Mesenchymal stem cell (in vitro differentiated cells and primary cell): ENCODE measurements around the gene LYSMD4.
A peak's percentile ranks its signal among the peaks of the same experiment; 100 is the strongest.

Source experiments
- DNase-seq: peaks from one replicate; pipeline ENCODE4 v3.0.0-alpha.2; 2013
- H2AFZ ChIP-seq: one replicate; pipeline ENCODE4 v1.6.1; 2013; ENCODE audit warnings: low read depth, mild to moderate bottlenecking, control low read depth, inconsistent platforms, low read length, moderate library complexity
- H2AK5ac ChIP-seq: 2 replicates; pipeline ENCODE4 v1.6.1; 2013; ENCODE audit warnings: low read length, moderate library complexity, mild to moderate bottlenecking, inconsistent platforms; ENCODE audit not compliant: severe bottlenecking
- H2BK120ac ChIP-seq: one replicate; pipeline ENCODE4 v1.6.1; 2013; ENCODE audit warnings: low read depth, mild to moderate bottlenecking, inconsistent platforms, low read length, moderate library complexity
- H2BK12ac ChIP-seq, 2 experiments: one replicate each; pipeline ENCODE4 v1.6.1; 2013; ENCODE audit warnings: inconsistent platforms in 2 of 2, low read length in 2 of 2, mild to moderate bottlenecking in 2 of 2, moderate library complexity in 2 of 2, control low read depth in 1 of 2
- H2BK15ac ChIP-seq: one replicate; pipeline ENCODE4 v1.6.1; 2013; ENCODE audit warnings: mild to moderate bottlenecking, low read depth, inconsistent platforms; ENCODE audit not compliant: poor library complexity, severe bottlenecking
- H2BK5ac ChIP-seq: 2 replicates; pipeline ENCODE4 v1.6.1; 2013; ENCODE audit warnings: low read depth, mild to moderate bottlenecking, low read length, control low read depth, inconsistent platforms; ENCODE audit not compliant: poor library complexity, severe bottlenecking
- H3K14ac ChIP-seq, 2 experiments: one replicate each; pipeline ENCODE4 v1.6.1; 2013; ENCODE audit warnings: inconsistent platforms in 2 of 2, low read length in 2 of 2, control low read depth in 1 of 2, mild to moderate bottlenecking in 1 of 2, moderate library complexity in 1 of 2
- H3K18ac ChIP-seq, 2 experiments: one replicate each; pipeline ENCODE4 v1.6.1; 2013; ENCODE audit warnings: inconsistent platforms in 2 of 2, low read length in 2 of 2, control low read depth in 1 of 2, low read depth in 1 of 2, mild to moderate bottlenecking in 1 of 2
- H3K23ac ChIP-seq, 2 experiments: one replicate each; pipeline ENCODE4 v1.6.1; 2013; ENCODE audit warnings: inconsistent platforms in 2 of 2, low read length in 2 of 2, mild to moderate bottlenecking in 2 of 2, moderate library complexity in 2 of 2, control low read depth in 1 of 2
- H3K27ac ChIP-seq: 2 replicates; pipeline ENCODE4 v1.5.1; 2013; ENCODE audit warnings: mild to moderate bottlenecking, moderate library complexity, low read length, control low read depth, inconsistent platforms; ENCODE audit not compliant: poor library complexity, severe bottlenecking
- H3K27me3 ChIP-seq, 2 experiments: 2 replicates each; pipeline versions ENCODE4 v1.6.1 to v1.7.0; 2013; ENCODE audit warnings: low read length in 2 of 2, mild to moderate bottlenecking in 2 of 2, moderate library complexity in 2 of 2, control low read depth in 1 of 2, inconsistent platforms in 1 of 2; ENCODE audit not compliant: control insufficient read depth in 1 of 2, insufficient read depth in 1 of 2
- H3K36me3 ChIP-seq, 2 experiments: 2 replicates each; pipeline versions ENCODE4 v1.6.1 to v1.7.0; 2013; ENCODE audit warnings: low read length in 2 of 2, control low read depth in 1 of 2, inconsistent platforms in 1 of 2, low read depth in 1 of 2, mild to moderate bottlenecking in 1 of 2; ENCODE audit not compliant: insufficient read depth in 2 of 2, control insufficient read depth in 1 of 2
- H3K4ac ChIP-seq, 2 experiments: one replicate each; pipeline ENCODE4 v1.6.1; 2013; ENCODE audit warnings: inconsistent platforms in 2 of 2, low read length in 2 of 2, mild to moderate bottlenecking in 2 of 2, moderate library complexity in 2 of 2, control low read depth in 1 of 2, low read depth in 1 of 2
- H3K4me1 ChIP-seq: 2 replicates; pipeline ENCODE4 v1.6.1; 2013; ENCODE audit warnings: low read depth, low read length, control low read depth; ENCODE audit not compliant: control insufficient read depth, insufficient read depth
- H3K4me2 ChIP-seq: 2 replicates; pipeline ENCODE4 v1.6.1; 2013; ENCODE audit warnings: low read length, mild to moderate bottlenecking, inconsistent platforms; ENCODE audit not compliant: poor library complexity, severe bottlenecking
- H3K4me3 ChIP-seq, 2 experiments: 2 replicates each; pipeline versions ENCODE4 v1.5.1 to v1.7.0; 2013; ENCODE audit warnings: low read length in 2 of 2, mild to moderate bottlenecking in 2 of 2, control low read depth in 1 of 2, low read depth in 1 of 2; ENCODE audit not compliant: insufficient read depth in 1 of 2
- H3K79me1 ChIP-seq: replicated peaks from 2 replicates; pipeline ENCODE4 v1.6.1; 2013; ENCODE audit warnings: mild to moderate bottlenecking, control low read depth, low read length, inconsistent platforms; ENCODE audit not compliant: poor library complexity, severe bottlenecking
- H3K9ac ChIP-seq: 2 replicates; pipeline ENCODE4 v1.7.0; 2013; ENCODE audit warnings: mild to moderate bottlenecking, low read length, moderate library complexity
- H3K9me3 ChIP-seq: 2 replicates; pipeline ENCODE4 v1.7.0; 2013; ENCODE audit warnings: mild to moderate bottlenecking, low read length; ENCODE audit not compliant: control insufficient read depth
- H4K8ac ChIP-seq: one replicate; pipeline ENCODE4 v1.6.1; 2013; ENCODE audit warnings: inconsistent platforms, mild to moderate bottlenecking, low read length, moderate library complexity
- H4K91ac ChIP-seq: one replicate; pipeline ENCODE4 v1.6.1; 2013; ENCODE audit warnings: mild to moderate bottlenecking, low read length, inconsistent platforms
- WGBS: methylation state at CpG from one replicate; pipeline ENCODE4 v1.1.7; 2013; ENCODE audit warnings: mixed read lengths; 5-methylcytosine and 5-hydroxymethylcytosine counted together

The LYSMD4 gene

GRCh38 chr15:99719096-99719541, 14.1 kb downstream of the LYSMD4 start:
- peak; percentile 84 for DNase-seq
- Histone ChIP-seq H3K79me1 (peaks cover 14% of the 10 kb centered on the region), H3K4me1 (peaks cover 4% of the 10 kb centered on the region), H2BK15ac (no peak overlapping the region), H2AK5ac (no peak overlapping the region), H3K23ac (no peak overlapping the region), H3K9ac (no peak overlapping the region), H2AFZ (no peak overlapping the region), H3K27me3 (no peaks in the 10 kb centered on the region), H4K8ac (no peak overlapping the region), H3K4ac (no peak overlapping the region), H3K14ac (no peak overlapping the region), H2BK12ac (no peak overlapping the region), H3K9me3 (no peaks in the 10 kb centered on the region), H3K36me3 (peaks cover 13 to 33% of the 10 kb centered on the region in 2 experiments), H4K91ac (no peak overlapping the region), H3K4me2 (no peak overlapping the region), H2BK5ac (no peak overlapping the region), H3K18ac (no peak overlapping the region), H2BK120ac (no peak overlapping the region), H3K4me3 (peak overlapping the region in 1 of 2 experiments; percentile 69), H3K27ac (no peak overlapping the region)
- WGBS = 67% methylated on average over 3 of the region's 5 CpGs

DNA sequence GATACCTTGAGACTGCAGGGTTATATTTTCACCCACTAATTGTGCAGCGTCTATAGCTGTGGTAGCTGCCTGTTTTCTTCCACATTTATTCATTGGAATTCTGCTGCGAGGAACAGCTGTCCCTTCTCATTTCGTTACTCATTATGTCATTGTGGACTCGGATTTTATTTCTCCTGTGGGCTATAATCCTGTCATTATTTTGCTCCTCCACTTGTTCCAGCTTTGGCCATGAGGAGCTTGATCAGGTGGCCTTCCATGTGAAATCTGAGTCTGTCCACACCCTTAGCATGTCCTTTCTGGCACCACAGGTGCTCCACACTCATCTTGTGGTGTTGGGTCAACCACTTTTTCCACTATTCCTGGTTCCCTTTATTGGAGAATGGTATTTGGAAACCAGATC, 14.8 kb downstream of the LYSMD4 start:
- Histone ChIP-seq H3K9ac (no peak overlapping the region), H2BK5ac (no peak overlapping the region), H3K27me3 (no peaks in the 10 kb centered on the region), H3K4ac (no peak overlapping the region), H3K4me2 (no peak overlapping the region), H3K79me1 (peaks cover 14% of the 10 kb centered on the region), H3K4me1 (peaks cover 4% of the 10 kb centered on the region), H3K9me3 (no peaks in the 10 kb centered on the region), H4K8ac (no peak overlapping the region), H3K14ac (no peak overlapping the region), H3K27ac (no peak overlapping the region), H2BK12ac (no peak overlapping the region), H2AFZ (no peak overlapping the region), H2BK120ac (no peak overlapping the region), H3K23ac (no peak overlapping the region), H2BK15ac (no peak overlapping the region), H4K91ac (no peak overlapping the region), H2AK5ac (no peak overlapping the region), H3K18ac (no peak overlapping the region), H3K4me3 (peak overlapping the region in 1 of 2 experiments; percentile 69), H3K36me3 (peaks cover 13 to 34% of the 10 kb centered on the region in 2 experiments)
- WGBS = 87% methylated on average over 4 of the region's 4 CpGs
- DNase-seq = no peak

DNA sequence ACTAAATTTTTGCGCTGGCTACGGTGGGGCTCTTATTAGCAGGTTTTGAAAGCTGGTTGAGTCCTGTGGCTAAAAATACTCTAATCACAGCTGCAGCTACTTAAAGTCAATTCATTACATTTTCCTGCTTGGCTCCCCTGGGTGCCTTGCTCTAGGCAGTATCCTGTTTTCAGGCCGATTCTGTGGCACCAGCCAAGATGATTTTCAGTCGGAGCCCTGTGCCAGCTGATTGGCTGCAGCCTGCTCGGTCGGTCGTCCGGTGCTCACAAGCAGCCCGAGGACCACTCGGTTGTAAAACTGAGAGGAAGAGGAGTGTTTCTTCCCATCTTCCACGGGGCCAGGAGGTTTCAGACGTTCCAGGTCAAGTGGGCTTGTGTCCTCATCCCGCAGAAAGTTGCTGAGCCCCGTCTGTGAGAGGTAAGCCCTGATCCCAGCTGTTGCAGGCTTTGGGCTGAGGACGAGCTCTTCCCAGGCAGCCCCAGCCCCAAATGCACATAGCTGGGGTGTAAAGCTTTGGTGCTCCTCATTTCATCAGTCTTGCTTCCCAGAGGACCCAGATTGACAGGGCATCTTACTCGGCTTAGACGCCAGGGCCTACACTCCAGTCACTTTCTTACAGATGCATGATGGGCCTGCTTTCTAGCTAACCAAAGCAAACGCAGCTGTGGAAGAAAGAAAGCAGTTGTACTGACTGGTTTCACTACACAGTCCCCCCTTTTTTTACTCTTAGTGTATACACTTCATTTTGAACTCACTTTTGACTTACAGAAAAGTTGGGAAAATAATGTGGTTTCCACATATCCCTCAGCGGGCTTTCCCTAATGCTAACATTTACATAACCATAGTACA, 15.9 kb downstream of the LYSMD4 start:
- Histone ChIP-seq H3K79me1 (peaks cover 16% of the 10 kb centered on the region), H3K18ac (no peak overlapping the region), H3K4me3 (peak overlapping the region in 1 of 2 experiments; percentile 69), H2BK120ac (no peak overlapping the region), H4K91ac (no peak overlapping the region), H2BK15ac (no peak overlapping the region), H3K9ac (peak overlapping the region; percentile 69), H3K4me2 (no peak overlapping the region), H2BK12ac (peak overlapping the region in 1 of 2 experiments; percentile 17), H4K8ac (no peak overlapping the region), H2BK5ac (no peak overlapping the region), H3K4me1 (peaks cover 4% of the 10 kb centered on the region), H3K9me3 (no peaks in the 10 kb centered on the region), H3K23ac (no peak overlapping the region), H3K27me3 (no peaks in the 10 kb centered on the region), H2AK5ac (no peak overlapping the region), H3K14ac (no peak overlapping the region), H3K36me3 (peaks cover 18 to 43% of the 10 kb centered on the region in 2 experiments), H2AFZ (no peak overlapping the region), H3K27ac (no peak overlapping the region), H3K4ac (no peak overlapping the region)
- 77% methylated on average over 19 of the region's 19 CpGs for WGBS
- DNase-seq = no peak

GRCh38 chr15:99716540-99717095, 16.6 kb downstream of the LYSMD4 start:
- H3K27me3 ChIP-seq = no peaks in the 10 kb centered on the region
- peaks cover 25 to 50% of the 10 kb centered on the region in 2 experiments for H3K36me3 ChIP-seq
- no peak overlapping the region for H3K23ac ChIP-seq
- no peak overlapping the region for H3K14ac ChIP-seq
- no peak overlapping the region for H3K4me2 ChIP-seq
- H3K4me1 ChIP-seq = peaks cover 4% of the 10 kb centered on the region
- no peak overlapping the region for H2BK120ac ChIP-seq
- peak overlapping the region; percentile 69 for H3K9ac ChIP-seq
- no peak overlapping the region for H4K8ac ChIP-seq
- no peak overlapping the region for H3K4ac ChIP-seq
- H3K9me3 ChIP-seq = no peaks in the 10 kb centered on the region
- H2BK12ac ChIP-seq = no peak overlapping the region
- no peak overlapping the region for H2AK5ac ChIP-seq
- DNase-seq = no peak
- WGBS = 95% methylated on average over 10 of the region's 10 CpGs
- H2BK5ac ChIP-seq = no peak overlapping the region
- no peak overlapping the region for H2AFZ ChIP-seq
- H3K27ac ChIP-seq = no peak overlapping the region
- no peak overlapping the region for H4K91ac ChIP-seq
- H3K18ac ChIP-seq = no peak overlapping the region
- H3K4me3 ChIP-seq = peak overlapping the region in 1 of 2 experiments; percentile 69
- H2BK15ac ChIP-seq = no peak overlapping the region
- peaks cover 13% of the 10 kb centered on the region for H3K79me1 ChIP-seq
